NCI-H2107 treated with DMSO at 0.1 percent for 48 hours (cell line): Measurements from ENCODE around the gene GARNL3.

Experiments used
- DNase-seq: peaks from one replicate; lab custom pipeline; 2025; ENCODE audit not compliant: unreplicated experiment; lab: John Stamatoyannopoulos, UW

GARNL3 gene

DNA sequence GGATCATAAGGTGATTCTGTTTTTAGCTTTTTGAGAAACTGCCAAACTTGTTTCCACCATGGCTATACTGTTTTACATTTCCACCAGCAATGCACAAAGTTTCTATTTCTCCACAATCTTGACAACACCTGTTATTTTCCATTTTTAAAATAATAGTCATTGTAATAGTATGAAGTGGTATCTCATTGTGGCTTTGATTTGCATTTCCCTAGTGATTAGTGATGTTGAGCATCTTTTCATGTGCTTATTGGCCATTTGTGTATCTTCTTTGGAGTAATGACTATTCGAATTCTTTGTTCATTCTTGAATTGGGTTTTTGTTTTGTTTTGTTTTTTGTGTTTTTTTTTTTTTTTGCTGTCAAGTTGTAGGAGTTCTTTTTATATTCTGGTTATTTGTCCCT is 4.9 kb downstream of the GARNL3 start:
- no peak for DNase-seq

GRCh38 chr9:127273326-127273725 is 8.8 kb downstream of the GARNL3 start:
- DNase-seq: no peak

DNA sequence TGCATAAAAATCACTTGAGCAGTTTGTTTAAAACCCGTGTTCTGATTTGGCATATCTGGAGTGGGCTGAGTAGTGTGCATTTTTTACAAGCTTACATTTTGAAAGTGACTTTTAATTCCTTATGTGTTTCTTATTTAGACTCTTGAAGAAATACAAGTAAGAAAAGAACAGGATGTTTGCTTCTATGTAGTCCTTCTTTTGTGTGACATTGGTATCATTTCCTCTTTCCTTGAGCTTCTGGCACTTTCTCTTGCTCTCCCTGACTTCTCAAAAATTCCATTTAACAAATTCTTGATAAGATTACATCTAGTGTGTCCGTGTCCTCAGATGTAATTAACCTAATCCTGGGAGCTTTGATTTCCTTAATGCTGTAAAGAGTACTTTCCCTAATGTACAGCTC is 12.5 kb downstream of the GARNL3 start:
- no peak for DNase-seq

DNA sequence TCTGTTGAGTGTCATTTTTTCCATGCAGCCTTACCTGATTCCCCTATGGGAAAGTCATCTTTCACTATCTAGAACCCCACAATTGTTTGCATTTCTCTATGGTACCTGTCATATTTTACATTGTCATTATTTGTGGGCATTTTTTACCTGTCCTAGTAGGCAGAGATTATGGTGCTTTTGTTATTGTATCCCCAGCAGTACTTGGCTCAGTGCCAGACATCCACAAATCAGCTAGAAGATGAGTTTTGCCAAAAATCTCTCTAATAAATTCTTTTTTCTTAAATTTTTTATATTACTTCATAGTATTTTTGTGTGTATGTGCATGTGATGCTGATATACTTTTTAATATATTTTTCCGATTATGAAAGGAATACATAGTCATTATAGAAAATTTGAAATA is 13.2 kb downstream of the GARNL3 start:
- DNase-seq: no peak

DNA sequence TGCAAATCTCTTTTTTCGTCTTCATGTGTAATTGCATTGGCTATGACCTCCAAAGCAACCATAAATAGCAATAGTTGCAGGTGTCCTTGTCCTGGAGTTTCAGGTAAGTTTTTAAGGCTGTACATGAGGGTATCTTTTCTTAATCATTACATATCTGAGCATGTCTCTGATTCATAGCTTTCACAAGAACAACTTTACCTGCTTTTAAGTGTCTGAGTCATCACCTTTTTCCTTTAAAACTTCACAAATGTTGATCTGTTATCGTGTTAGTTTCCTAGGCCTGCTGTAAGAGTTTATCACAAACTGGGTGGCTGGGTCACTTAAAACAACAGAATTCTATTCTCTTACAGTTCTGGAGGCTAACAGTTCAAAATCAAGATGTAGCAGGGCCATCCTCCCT is 13.8 kb downstream of the GARNL3 start:
- no peak for DNase-seq

- DNase-seq: no peak
Measured at GRCh38 chr9:127279717-127280285, 15.2 kb downstream of the GARNL3 start.

DNA sequence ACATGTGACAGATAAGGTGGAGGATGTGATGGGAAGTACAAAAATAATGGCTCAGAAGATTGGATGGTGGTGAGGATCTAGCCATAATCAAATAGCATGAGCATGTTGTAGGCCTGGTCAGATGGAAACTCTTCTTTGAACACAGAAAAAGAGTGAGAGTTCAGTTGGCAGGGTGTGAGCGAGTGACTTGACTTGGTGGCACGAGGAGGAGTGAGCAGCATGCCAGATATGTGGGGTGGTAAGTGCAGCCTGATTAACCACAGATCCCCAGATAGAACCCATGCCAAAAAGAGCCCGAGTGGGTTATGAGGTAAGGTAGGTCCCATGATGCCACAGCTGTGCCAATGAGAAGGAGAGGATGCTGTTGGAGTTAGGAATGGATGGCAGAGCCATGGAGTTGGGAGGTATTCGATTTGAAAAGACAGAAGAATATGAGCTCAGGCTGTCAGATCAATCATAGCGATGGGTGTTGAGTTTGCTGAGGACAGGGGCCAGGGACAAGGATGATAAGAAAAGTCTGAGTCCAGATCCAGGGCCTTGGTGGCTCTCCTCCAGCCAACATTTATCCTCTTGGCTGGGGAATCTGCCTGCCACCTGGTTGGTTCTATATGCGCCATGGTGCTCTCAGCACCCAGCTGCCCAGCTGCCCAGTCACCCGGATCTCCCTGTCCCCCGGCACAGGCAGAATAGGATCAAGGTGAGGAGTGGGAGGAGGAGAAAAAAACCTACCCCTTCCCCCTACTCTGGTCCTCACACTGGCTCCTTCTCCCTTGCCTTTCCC is 16.5 kb downstream of the GARNL3 start:
- DNase-seq: no peak

- DNase-seq: no peak
Measured at GRCh38 chr9:127281891-127282290, 17.3 kb downstream of the GARNL3 start.

- DNase-seq: no peak
Measured at GRCh38 chr9:127282611-127283010, 18.0 kb downstream of the GARNL3 start.

DNA sequence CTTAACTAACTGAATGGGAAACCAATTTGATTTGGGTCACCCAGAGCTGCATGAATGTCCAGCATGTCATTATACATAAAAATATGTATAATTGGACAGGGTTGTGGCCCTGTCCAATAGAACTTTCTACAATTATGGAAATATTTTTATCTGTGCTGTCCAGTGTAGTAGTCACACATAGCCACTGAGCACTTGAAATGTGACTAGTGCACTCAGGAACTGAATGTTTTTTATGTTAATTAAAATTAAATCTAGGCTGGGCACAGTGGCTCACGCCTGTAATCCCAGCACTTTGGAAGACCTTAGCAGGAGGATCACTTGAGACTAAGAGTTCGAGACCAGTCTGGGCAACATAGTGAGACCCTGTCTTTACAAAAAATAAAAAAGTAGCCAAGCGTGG is 18.6 kb downstream of the GARNL3 start:
- no peak for DNase-seq

- no peak for DNase-seq
Measured at GRCh38 chr9:127283917-127284497, 19.4 kb downstream of the GARNL3 start.

- no peak for DNase-seq
Measured at GRCh38 chr9:127285965-127286364, 21.4 kb downstream of the GARNL3 start.

- no peak for DNase-seq
Measured at GRCh38 chr9:127290561-127291065, 26.0 kb downstream of the GARNL3 start.

GRCh38 chr9:127291246-127291778 is 26.7 kb downstream of the GARNL3 start:
- DNase-seq: no peak

- DNase-seq: no peak
Measured at GRCh38 chr9:127292415-127292814, 27.8 kb downstream of the GARNL3 start.

GRCh38 chr9:127293328-127293727 is 28.8 kb downstream of the GARNL3 start:
- no peak for DNase-seq

DNA sequence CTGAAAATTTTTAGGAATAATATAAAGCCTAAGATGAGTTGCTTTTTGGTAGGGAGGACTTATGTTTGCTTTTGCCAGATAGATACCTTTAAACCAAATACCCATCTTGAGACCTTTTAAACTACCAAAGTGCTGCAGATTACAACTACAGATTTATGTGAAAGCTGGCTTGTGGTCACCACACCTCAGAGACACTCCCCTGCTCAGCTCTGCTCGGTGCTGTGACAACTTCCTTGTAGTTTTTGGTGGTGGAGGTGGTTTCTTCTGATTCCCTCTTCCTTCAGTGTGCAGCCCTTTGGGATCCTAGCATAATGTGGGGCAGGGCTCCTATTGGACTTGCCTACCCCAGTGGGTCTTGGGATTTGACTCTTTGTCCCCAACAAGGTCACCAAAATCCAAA is 29.2 kb downstream of the GARNL3 start:
- DNase-seq: no peak

GRCh38 chr9:127295005-127295404 is 30.4 kb downstream of the GARNL3 start:
- DNase-seq: no peak

DNA sequence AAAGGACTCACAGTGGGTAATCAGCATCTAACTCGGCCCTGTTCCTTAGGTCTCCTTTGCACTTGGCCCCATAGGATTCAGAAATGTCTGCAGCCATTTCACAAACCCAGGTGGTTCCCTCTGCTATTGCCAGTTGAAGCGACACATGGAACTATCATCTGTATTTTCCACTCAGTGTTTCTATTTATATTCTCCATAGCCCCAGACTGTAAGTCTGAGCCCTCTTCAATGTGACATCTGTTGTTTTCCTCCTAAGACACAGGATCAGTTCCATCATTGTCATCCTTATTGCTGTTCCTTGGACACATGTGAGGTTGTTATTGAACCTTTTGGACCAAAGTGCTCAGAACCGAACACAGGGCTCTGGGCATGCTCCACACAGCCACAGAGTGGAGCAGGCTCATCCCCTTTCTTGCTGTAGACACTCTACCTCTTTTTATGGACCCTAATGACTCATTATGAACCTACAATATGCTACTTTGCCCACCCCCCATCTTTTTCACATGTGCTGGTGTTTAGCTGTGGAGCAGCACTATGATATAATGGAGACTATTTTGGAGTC is 36.4 kb downstream of the GARNL3 start:
- no peak for DNase-seq

DNA sequence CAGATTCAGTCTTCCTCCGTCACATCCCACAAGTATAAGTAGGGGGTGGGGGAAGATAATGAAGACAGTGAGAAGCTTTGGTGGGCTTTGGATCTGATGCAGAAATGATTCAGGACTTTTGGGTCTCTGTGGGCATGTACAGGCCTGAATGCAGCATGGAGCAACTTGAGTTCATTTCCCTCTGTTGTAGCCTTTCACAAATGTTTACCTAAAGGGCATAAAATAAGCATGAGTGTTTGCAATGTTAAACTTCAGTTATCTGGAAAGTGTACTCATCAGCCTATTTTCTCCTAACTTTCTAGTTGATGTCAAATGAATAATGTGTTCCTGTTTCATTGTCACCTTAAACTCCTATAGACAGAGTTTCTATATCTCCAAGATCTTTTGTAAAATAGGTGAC is 39.3 kb downstream of the GARNL3 start:
- no peak for DNase-seq

DNA sequence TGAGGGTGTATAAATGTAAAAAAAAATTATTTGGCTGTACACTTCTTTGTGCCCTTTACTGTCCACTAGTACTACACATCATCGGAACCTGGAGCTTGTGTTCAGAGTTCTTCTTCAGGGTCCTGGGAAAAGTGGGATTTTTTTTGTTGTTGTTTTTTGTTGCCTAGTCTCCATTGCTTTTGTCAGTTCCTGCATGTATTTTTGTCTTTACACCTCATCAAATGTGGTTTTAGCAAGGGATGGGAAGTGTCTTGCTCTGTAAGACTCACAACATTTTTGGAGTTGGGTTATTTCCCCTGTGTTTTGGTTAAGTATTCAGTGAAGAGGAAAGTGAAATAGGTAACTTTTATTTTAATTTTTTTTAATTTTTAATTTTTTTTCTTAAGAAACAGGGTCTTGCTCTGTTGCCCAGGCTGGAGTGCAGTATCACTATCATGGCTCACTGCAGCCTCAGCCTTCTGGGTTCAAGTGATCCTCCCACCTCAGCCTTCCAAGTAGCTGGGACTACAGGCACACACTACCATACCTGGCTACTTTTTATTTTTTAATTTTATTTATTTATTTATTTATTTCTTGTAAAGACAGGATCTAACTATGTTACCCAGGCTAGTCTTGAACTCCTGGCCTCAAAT is 40.7 kb downstream of the GARNL3 start:
- DNase-seq: no peak
